ENCODE results near the gene BTN3A1. TPM values are rescaled to one million over a fixed set of nuclear protein-coding genes. Genes with fewer than 3 reads are reported as not detected.

The BTN3A1 gene
- total and polyA plus RNA-seq, 8 donors: 3.9 to 33.5 (median 12.5) TPM

DNA sequence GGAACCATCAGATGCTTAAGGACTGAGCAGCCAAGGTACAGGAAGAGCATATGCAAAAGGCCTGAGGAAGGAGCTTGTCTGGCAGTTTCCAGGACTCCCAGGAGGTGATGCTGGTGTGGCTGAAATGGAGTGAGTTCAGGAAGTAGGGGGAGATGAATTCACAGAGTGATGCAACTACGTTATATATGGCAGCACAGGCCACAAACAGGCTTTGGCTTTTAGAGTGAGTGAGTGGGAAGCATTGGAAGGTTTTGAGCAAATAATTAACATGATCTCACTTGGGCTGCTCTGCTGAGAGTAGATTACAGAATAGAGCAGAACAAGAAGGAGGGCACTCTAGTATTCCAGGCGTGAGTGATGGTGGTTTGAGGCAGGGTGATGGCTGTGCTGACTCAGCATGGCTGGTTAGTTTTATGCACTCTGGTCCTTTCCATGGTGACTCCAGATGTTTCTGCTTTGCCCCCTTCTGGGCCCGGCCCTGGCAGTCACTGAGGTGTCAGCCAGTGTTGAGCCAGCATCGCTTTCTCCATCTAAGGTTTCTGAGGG lies 12.7 kb upstream of the BTN3A1 start:
- DNase-seq (no peak), FAIRE-seq (no peak), ATAC-seq (no peak)
- Histone ChIP-seq H3K27me3 (no peaks in the 10 kb centered on the region), H3K4me3 (no peak overlapping the region), H3K27ac (no peak overlapping the region), H3K9me3 (no peaks in the 10 kb centered on the region), H3K36me3 (no peaks in the 10 kb centered on the region), H3K4me1 (no peaks in the 10 kb centered on the region)
- WGBS, 2 donors: 91 to 95% methylated on average over 4 of the region's 4 CpGs
- TF ChIP-seq, protein P1, sequence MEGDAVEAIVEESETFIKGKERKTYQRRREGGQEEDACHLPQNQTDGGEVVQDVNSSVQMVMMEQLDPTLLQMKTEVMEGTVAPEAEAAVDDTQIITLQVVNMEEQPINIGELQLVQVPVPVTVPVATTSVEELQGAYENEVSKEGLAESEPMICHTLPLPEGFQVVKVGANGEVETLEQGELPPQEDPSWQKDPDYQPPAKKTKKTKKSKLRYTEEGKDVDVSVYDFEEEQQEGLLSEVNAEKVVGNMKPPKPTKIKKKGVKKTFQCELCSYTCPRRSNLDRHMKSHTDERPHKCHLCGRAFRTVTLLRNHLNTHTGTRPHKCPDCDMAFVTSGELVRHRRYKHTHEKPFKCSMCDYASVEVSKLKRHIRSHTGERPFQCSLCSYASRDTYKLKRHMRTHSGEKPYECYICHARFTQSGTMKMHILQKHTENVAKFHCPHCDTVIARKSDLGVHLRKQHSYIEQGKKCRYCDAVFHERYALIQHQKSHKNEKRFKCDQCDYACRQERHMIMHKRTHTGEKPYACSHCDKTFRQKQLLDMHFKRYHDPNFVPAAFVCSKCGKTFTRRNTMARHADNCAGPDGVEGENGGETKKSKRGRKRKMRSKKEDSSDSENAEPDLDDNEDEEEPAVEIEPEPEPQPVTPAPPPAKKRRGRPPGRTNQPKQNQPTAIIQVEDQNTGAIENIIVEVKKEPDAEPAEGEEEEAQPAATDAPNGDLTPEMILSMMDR (IDR thresholded peaks at IDR 0.05): no peak
- intact Hi-C loops (cut with DNase I): no loop called here

DNA sequence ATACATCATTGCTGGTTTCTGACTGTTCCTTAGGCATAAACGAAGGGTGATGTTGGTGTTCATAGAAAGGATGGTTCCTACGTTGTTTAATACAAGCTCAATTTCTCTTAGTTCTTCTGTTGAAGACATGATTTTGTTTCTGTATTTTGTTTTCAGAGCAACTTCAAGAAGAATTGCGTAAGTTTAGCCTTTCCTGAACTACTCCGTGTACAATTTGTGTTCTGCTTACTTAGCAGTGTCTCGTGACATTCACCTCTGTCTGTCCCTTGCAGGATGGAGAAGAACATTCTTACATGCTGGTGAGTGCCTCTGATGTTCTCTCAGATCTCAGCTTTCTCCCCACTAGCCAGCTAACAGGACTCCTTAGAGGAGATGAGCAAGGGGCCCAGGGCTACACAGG lies 11.5 kb upstream of the BTN3A1 start:
- Histone ChIP-seq H3K36me3 (no peaks in the 10 kb centered on the region), H3K9me3 (no peaks in the 10 kb centered on the region), H3K4me1 (no peaks in the 10 kb centered on the region), H3K27me3 (no peaks in the 10 kb centered on the region), H3K4me3 (no peak overlapping the region), H3K27ac (no peak overlapping the region)
- ATAC-seq: no peak
- DNase-seq: no peak
- WGBS, 2 donors: 84 to 87% methylated on average over 5 of the region's 5 CpGs
- FAIRE-seq: no peak
- intact Hi-C loops (cut with DNase I): no loop called here
- TF ChIP-seq, protein P1 (IDR thresholded peaks at IDR 0.05): no peak

DNA sequence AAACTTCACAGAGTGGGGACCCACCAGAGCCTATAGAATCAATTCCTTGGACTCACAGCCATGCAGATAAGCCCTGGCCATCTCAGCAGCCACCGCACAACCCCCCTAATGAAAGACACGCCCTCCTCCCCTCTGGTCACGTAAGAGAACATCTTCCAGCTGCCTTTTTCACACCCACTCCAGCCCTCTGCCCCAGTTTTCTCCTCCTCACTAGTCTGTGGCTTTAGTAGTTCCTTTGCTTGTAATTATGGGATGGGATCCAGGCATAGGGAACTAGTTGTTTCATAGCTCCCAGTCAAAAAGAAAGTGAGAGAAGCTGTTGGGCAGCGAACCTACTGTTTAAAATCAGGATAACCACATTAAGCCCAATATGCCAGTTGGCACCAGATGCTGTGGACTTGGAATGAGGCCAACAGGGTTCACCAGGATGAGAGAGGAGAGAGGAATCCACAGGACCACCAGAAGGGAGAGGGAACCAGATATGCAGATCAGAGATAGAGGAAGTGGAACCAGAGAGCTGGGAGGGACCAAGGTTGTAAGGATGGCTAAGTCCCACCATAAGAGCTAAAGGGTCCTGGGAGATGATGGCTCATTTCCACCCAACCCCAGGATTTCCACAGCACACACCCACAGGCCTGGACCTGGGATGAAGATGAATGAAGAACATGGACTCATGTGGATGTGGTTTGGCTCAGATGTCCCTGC lies 9.0 kb upstream of the BTN3A1 start:
- ATAC-seq: peak in 1 of 4 donors; percentile 54
- no peaks in the 10 kb centered on the region for H3K4me1 ChIP-seq
- H3K27ac ChIP-seq: no peak overlapping the region
- DNase-seq: peak in 1 of 6 donors; percentile 22
- 89 to 92% methylated on average over 4 of the region's 4 CpGs for WGBS, 2 donors
- no peaks in the 10 kb centered on the region for H3K9me3 ChIP-seq
- no peaks in the 10 kb centered on the region for H3K27me3 ChIP-seq
- TF ChIP-seq, protein P1 (IDR thresholded peaks at IDR 0.05): no peak
- H3K4me3 ChIP-seq: no peak overlapping the region
- intact Hi-C loops (cut with DNase I): no loop called here
- no peaks in the 10 kb centered on the region for H3K36me3 ChIP-seq
- FAIRE-seq: no peak

DNA sequence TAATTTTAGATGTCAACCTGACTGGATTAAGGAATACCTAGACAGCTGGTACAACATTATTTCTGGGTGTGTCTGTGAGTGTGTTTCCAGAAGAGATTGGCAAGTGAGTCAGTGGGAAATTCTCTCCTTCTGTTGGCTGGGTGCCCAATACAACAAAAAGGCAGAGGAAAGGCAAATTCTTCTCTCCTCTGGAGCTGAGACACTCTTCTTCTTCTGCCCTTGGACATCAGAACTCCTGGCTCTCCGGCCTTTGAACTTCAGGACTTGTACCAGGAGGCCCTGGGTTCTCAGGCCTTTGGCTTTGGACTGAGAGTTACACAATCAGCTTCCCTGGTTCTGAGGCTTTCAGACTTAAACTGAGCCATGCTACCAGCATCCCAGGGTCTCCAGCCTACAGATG lies 7.8 kb upstream of the BTN3A1 start:
- DNase-seq (no peak), ATAC-seq (peak in 1 of 4 donors; percentile 39), FAIRE-seq (no peak)
- no peak overlapping the region for H3K4me3 ChIP-seq
- no peaks in the 10 kb centered on the region for H3K4me1 ChIP-seq
- no peaks in the 10 kb centered on the region for H3K9me3 ChIP-seq
- TF ChIP-seq, protein P1 (IDR thresholded peaks at IDR 0.05): no peak
- H3K27ac ChIP-seq: no peak overlapping the region
- 87 to 94% methylated on average over 1 of the region's 1 CpG for WGBS, 2 donors
- H3K36me3 ChIP-seq: no peaks in the 10 kb centered on the region
- H3K27me3 ChIP-seq: no peaks in the 10 kb centered on the region
- intact Hi-C loops (cut with DNase I): no loop called here

DNA sequence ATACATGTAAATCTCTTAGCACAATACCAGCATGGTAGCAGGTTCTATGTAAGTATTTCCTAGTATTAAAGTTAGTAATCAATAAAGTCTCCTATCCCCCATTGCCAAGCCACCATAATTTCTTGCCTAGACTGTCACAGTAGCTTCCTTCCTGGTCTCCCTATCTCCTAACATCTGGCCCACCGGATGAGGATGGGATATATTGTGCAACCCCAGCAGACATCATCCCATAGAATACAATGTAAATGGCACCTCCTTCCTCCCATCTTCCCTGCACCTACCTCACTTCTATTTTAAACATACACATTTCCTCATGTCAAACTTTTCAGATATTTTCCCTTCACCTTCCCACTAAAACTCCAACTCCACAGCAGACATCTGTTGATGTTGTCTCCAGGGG lies 3.5 kb upstream of the BTN3A1 start:
- H3K36me3 ChIP-seq: no peaks in the 10 kb centered on the region
- DNase-seq (no peak), ATAC-seq (no peak), FAIRE-seq (no peak)
- H3K27ac ChIP-seq: no peak overlapping the region
- intact Hi-C loops (cut with DNase I): no loop called here
- H3K4me3 ChIP-seq: no peak overlapping the region
- WGBS, 2 donors: 90 to 94% methylated on average over 1 of the region's 1 CpG
- peaks cover 3 to 18% (median 5%) of the 10 kb centered on the region in 3 donors for H3K4me1 ChIP-seq
- TF ChIP-seq, protein P1 (IDR thresholded peaks at IDR 0.05): no peak
- no peaks in the 10 kb centered on the region for H3K9me3 ChIP-seq
- H3K27me3 ChIP-seq: no peaks in the 10 kb centered on the region
